Measurements from ENCODE around the gene PIEZO2. TPM values are rescaled to one million over a fixed set of nuclear protein-coding genes. Genes with fewer than 3 reads are reported as not detected.

The PIEZO2 gene
- total and polyA plus RNA-seq, 2 of the 8 experiments (the other 6 are each of a cell fraction or from before 2014, with no cell fraction given): 4.7 to 16.5 TPM

- H3K9me3 ChIP-seq (ENCODE audit: insufficient read depth in 2 of 2, low read depth in 1 of 2, low read length in 1 of 2): no peaks in the 10 kb centered on the region
- H3K36me3 ChIP-seq (ENCODE audit: control insufficient read depth in 2 of 4, insufficient read depth in 4 of 4, low read length in 3 of 4): no peaks in the 10 kb centered on the region
- ChIA-PET CTCF (ENCODE audit: partially characterized antibody) (interaction anchor here (1.3 kb wide), 1 partner anchor 49 kb away, joined by 4 read pairs; no protein-coding TSS in a partner anchor), POLR2A (ENCODE audit: partially characterized antibody) (interaction anchor here (0.7 kb wide), 2 partner anchors 11 to 261 kb away, joined by 3 read pairs; no protein-coding TSS in a partner anchor)
- H3K23ac ChIP-seq (ENCODE audit: insufficient read length): no peak overlapping the region
- no peak overlapping the region for H3K4ac ChIP-seq (replicated peaks; ENCODE audit: insufficient read length, low read depth, low read length)
- no peak overlapping the region for H3K4me2 ChIP-seq (ENCODE audit: insufficient read depth in 1 of 2, low read depth in 2 of 2, low read length in 2 of 2)
- DNase-seq (ENCODE audit: low read depth in 1 of 2, low spot score in 2 of 2): no peak
- no peaks in the 10 kb centered on the region; the same call in 1 of the 2 replicates for H3K23me2 ChIP-seq (ENCODE audit: low read depth, low read length)
- H4K8ac ChIP-seq (ENCODE audit: extremely low read depth, insufficient read depth, low read length): no peak overlapping the region; the same call in 1 of the 2 replicates
- no peaks in the 10 kb centered on the region for H3K79me1 ChIP-seq (ENCODE audit: low read depth, low read length)
- no peak overlapping the region for H4K5ac ChIP-seq (ENCODE audit: insufficient read length, low read depth, low read length)
- FAIRE-seq: no peak
- H3K18ac ChIP-seq (ENCODE audit: extremely low read depth, low read length): no peak overlapping the region
- H2BK15ac ChIP-seq (ENCODE audit: low read length): no peak overlapping the region
- no peak overlapping the region for H2BK20ac ChIP-seq (ENCODE audit: low read length)
- no peak overlapping the region for H2BK12ac ChIP-seq (ENCODE audit: low read depth, low read length)
- H4K91ac ChIP-seq (replicated peaks; ENCODE audit: insufficient read length, low read length): no peak overlapping the region
- no peak overlapping the region for H2AFZ ChIP-seq (ENCODE audit: low read length)
- no peak overlapping the region for H2BK120ac ChIP-seq (replicated peaks; ENCODE audit: low read depth, low read length)
- peaks cover 0 to 4% (median 2%) of the 10 kb centered on the region in 4 experiments; a peak in 3 of 7 replicates for H3K4me1 ChIP-seq (replicated peaks in 1 of 4; ENCODE audit: control insufficient read depth in 3 of 4, insufficient read depth in 4 of 4, low read length in 3 of 4)
- H3K9ac ChIP-seq (replicated peaks in 1 of 4; ENCODE audit: extremely low read depth in 1 of 4, low read depth in 3 of 4, low read length in 3 of 4): no peak overlapping the region
- H2BK5ac ChIP-seq (ENCODE audit: low read depth, low read length): no peak overlapping the region
- H3K27ac ChIP-seq (ENCODE audit: low read depth, low read length): no peak overlapping the region
- H2AK5ac ChIP-seq (ENCODE audit: low read depth, low read length): no peak overlapping the region
- no peak overlapping the region for H3K14ac ChIP-seq (ENCODE audit: insufficient read length)
- no peak overlapping the region for H3K56ac ChIP-seq (replicated peaks; ENCODE audit: insufficient read length, low read depth, low read length)
- WGBS, 2 experiments (ENCODE audit: extremely low coverage in 1 of 2, insufficient coverage in 1 of 2, insufficient read length in 1 of 2, insufficient replicate concordance in 2 of 2, low coverage in 1 of 2, low lambda C conversion rate in 2 of 2, missing lambda C conversion rate in 1 of 2): 93% methylated on average over 7 of the region's 9 CpGs; no CpG with 5 or more reads in 1 of the 2 experiments
- H4K20me1 ChIP-seq (replicated peaks in 1 of 2; ENCODE audit: control insufficient read depth in 1 of 2, insufficient read depth in 2 of 2, low read length in 2 of 2): no peaks in the 10 kb centered on the region
- no peak overlapping the region for H3K4me3 ChIP-seq (ENCODE audit: extremely low read depth in 1 of 4, insufficient read depth in 2 of 4, low read depth in 3 of 4, low read length in 4 of 4)
- no peaks in the 10 kb centered on the region for H3K79me2 ChIP-seq (ENCODE audit: control insufficient read depth in 1 of 2, insufficient read depth in 2 of 2, low read length in 2 of 2)
- no peaks in the 10 kb centered on the region for H3K27me3 ChIP-seq (replicated peaks in 1 of 4; ENCODE audit: control insufficient read depth in 3 of 4, extremely low read depth in 1 of 4, insufficient read depth in 3 of 4, low read length in 3 of 4)
- TF ChIP-seq ASH2L (IDR thresholded peaks at IDR 0.05; ENCODE audit: low read length): no peak
- no peak for TF ChIP-seq TCF12 (IDR thresholded peaks at IDR 0.05; ENCODE audit: low read depth, low read length)
- no peak for TF ChIP-seq SP1 (IDR thresholded peaks at IDR 0.05; ENCODE audit: low read depth, low read length)
- TF ChIP-seq SP2 (IDR thresholded peaks at IDR 0.05; ENCODE audit: low read length): no peak
- no peak for TF ChIP-seq RBBP5 (IDR thresholded peaks at IDR 0.05; ENCODE audit: borderline replicate concordance, low read depth, low read length)
- no peak for TF ChIP-seq HDAC2 (IDR thresholded peaks at IDR 0.05; ENCODE audit: borderline replicate concordance in 1 of 2, low read depth in 2 of 2, low read length in 2 of 2)
- no peak for TF ChIP-seq TEAD4 (IDR thresholded peaks at IDR 0.05; ENCODE audit: low read depth, low read length)
- TF ChIP-seq POLR2AphosphoS5 (IDR thresholded peaks at IDR 0.05; ENCODE audit: low read depth, low read length): no peak
- no peak for TF ChIP-seq BACH1 (IDR thresholded peaks at IDR 0.05; ENCODE audit: low read length)
Observed at GRCh38 chr18:11089931-11090715, 59.2 kb downstream of the PIEZO2 start.
